C1 segment of cervical spinal cord (tissue), 14 donors: ENCODE results near the gene FZD10.

Experiments used
- DNase-seq, 14 donors: peaks; one replicate each; lab custom pipeline; 2025; lab: John Stamatoyannopoulos, UW

FZD10 gene

GRCh38 chr12:130179191-130179590 is 16.9 kb downstream of the FZD10 start:
- no peak for DNase-seq

- no peak for DNase-seq
Measured at GRCh38 chr12:130179621-130180020, 17.4 kb downstream of the FZD10 start.

- DNase-seq: no peak
Measured at GRCh38 chr12:130181211-130181610, 18.9 kb downstream of the FZD10 start.

- DNase-seq: no peak
Measured at GRCh38 chr12:130183585-130184370, 21.5 kb downstream of the FZD10 start.

GRCh38 chr12:130184404-130185090 is 22.3 kb downstream of the FZD10 start:
- no peak for DNase-seq

GRCh38 chr12:130185455-130186391 is 23.5 kb downstream of the FZD10 start:
- DNase-seq: no peak

- no peak for DNase-seq
Measured at GRCh38 chr12:130186651-130187268, 24.5 kb downstream of the FZD10 start.

GRCh38 chr12:130192642-130193345 is 30.5 kb downstream of the FZD10 start:
- DNase-seq: no peak

GRCh38 chr12:130194154-130194553 is 31.9 kb downstream of the FZD10 start:
- peak in 1 of 14 donors; percentile 35 for DNase-seq

- no peak for DNase-seq
Measured at GRCh38 chr12:130195369-130195768, 33.1 kb downstream of the FZD10 start.

GRCh38 chr12:130195776-130196175 is 33.5 kb downstream of the FZD10 start:
- no peak for DNase-seq

GRCh38 chr12:130196827-130197226 is 34.6 kb downstream of the FZD10 start:
- DNase-seq: no peak

GRCh38 chr12:130198026-130198662 is 35.9 kb downstream of the FZD10 start:
- peak in 1 of 14 donors; percentile 81 for DNase-seq

- no peak for DNase-seq
Measured at GRCh38 chr12:130198663-130199060, 36.4 kb downstream of the FZD10 start.

GRCh38 chr12:130199581-130200390 is 37.5 kb downstream of the FZD10 start:
- no peak for DNase-seq

- no peak for DNase-seq
Measured at GRCh38 chr12:130200445-130200844, 38.2 kb downstream of the FZD10 start.

- DNase-seq: no peak
Measured at GRCh38 chr12:130201037-130201436, 38.8 kb downstream of the FZD10 start.

- DNase-seq: no peak
Measured at GRCh38 chr12:130202201-130202600, 39.9 kb downstream of the FZD10 start.

- no peak for DNase-seq
Measured at GRCh38 chr12:130203151-130203550, 40.9 kb downstream of the FZD10 start.
